WTC11 (cell line): ENCODE measurements around the gene COL27A1. TPM values are rescaled to one million over a fixed set of nuclear protein-coding genes. Genes with fewer than 3 reads are reported as not detected.

Experiments
- ATAC-seq: fragments of 200-7000 bp; cut with Tn5 transposase; 2 replicates; pipeline ENCODE4 v1.10.0; 2021; ENCODE audit warnings: mild to moderate bottlenecking, moderate library complexity
- CTCF ChIA-PET: fragments of 300-600 bp; sonication (Branson Sonifier 250); formaldehyde crosslinking; loops from one replicate; lab custom pipeline; 2021; ENCODE audit warnings: antibody characterized with exemption; lab: Charles Lee
- POLR2A ChIA-PET: fragments of 350-600 bp; sonication (Branson Sonifier 250); formaldehyde crosslinking; loops from one replicate; lab custom pipeline; 2021; ENCODE audit warnings: antibody characterized with exemption; lab: Charles Lee
- DNase-seq: peaks from one replicate; pipeline ENCODE4 v3.0.0; 2021; ENCODE audit warnings: low spot score
- H3K27ac Mint-ChIP-seq: 2 replicates; pipeline ENCODE4 v1.8.0; 2021; ENCODE audit warnings: mixed read lengths
- H3K27me3 Mint-ChIP-seq: 2 replicates; pipeline ENCODE4 v1.8.0; 2021; ENCODE audit warnings: low read depth, mild to moderate bottlenecking, moderate library complexity, mixed read lengths
- H3K36me3 Mint-ChIP-seq: 2 replicates; pipeline ENCODE4 v1.8.0; 2021; ENCODE audit warnings: mixed read lengths
- H3K4me1 Mint-ChIP-seq: 2 replicates; pipeline ENCODE4 v1.8.0; 2022; ENCODE audit warnings: mixed read lengths
- H3K4me3 Mint-ChIP-seq: 2 replicates; pipeline ENCODE4 v1.8.0; 2021; ENCODE audit warnings: mild to moderate bottlenecking, moderate library complexity, mixed read lengths
- H3K9me3 Mint-ChIP-seq: 2 replicates; pipeline ENCODE4 v1.8.0; 2021; ENCODE audit warnings: mixed read lengths
- CREB1 ChIP-seq: sonication (generic); formaldehyde crosslinking; IDR thresholded peaks from 2 replicates; pipeline ENCODE4 v1.8.0; 2023; ENCODE audit warnings: mild to moderate bottlenecking, missing genetic modification reagents
- E2F5 ChIP-seq: sonication (generic); formaldehyde crosslinking; IDR thresholded peaks from 2 replicates; pipeline ENCODE4 v1.8.1; 2022; ENCODE audit warnings: mild to moderate bottlenecking, moderate library complexity, missing genetic modification reagents
- EMX1 ChIP-seq: fragments of 250-450 bp; sonication (Bioruptor Pico); IDR thresholded peaks from 2 replicates; pipeline ENCODE4 v1.8.0; 2021; ENCODE audit warnings: mild to moderate bottlenecking
- FOXP1 ChIP-seq: sonication (generic); formaldehyde crosslinking; IDR thresholded peaks from 2 replicates; pipeline ENCODE4 v1.8.0; 2022; ENCODE audit warnings: missing genetic modification reagents, mild to moderate bottlenecking, moderate library complexity, borderline replicate concordance
- GTF2I ChIP-seq: fragments of 250-450 bp; sonication (Bioruptor Pico); conservative IDR thresholded peaks from 2 replicates; pipeline ENCODE4 v1.4.0; 2021; ENCODE audit warnings: mild to moderate bottlenecking
- HMGXB4 ChIP-seq: sonication (generic); formaldehyde crosslinking; IDR thresholded peaks from 2 replicates; pipeline ENCODE4 v1.8.1; 2023; ENCODE audit warnings: mild to moderate bottlenecking, moderate library complexity, missing genetic modification reagents
- IRF2 ChIP-seq: sonication (generic); formaldehyde crosslinking; IDR thresholded peaks from 2 replicates; pipeline ENCODE4 v1.8.0; 2022; ENCODE audit warnings: low read depth, missing genetic modification reagents, borderline replicate concordance
- KAT7 ChIP-seq: sonication (generic); formaldehyde crosslinking; IDR thresholded peaks from 2 replicates; pipeline ENCODE4 v1.8.1; 2023; ENCODE audit warnings: missing genetic modification reagents, mild to moderate bottlenecking, borderline replicate concordance
- NFYB ChIP-seq: sonication (generic); formaldehyde crosslinking; conservative IDR thresholded peaks from 2 replicates; pipeline ENCODE4 v1.8.0; 2022; ENCODE audit warnings: low read depth, missing genetic modification reagents
- PRRX2 ChIP-seq: fragments of 250-450 bp; sonication (Bioruptor Pico); IDR thresholded peaks from 2 replicates; pipeline ENCODE4 v1.8.0; 2021; ENCODE audit warnings: mild to moderate bottlenecking
- SMAD4 ChIP-seq: sonication (generic); formaldehyde crosslinking; IDR thresholded peaks from 2 replicates; pipeline ENCODE4 v1.8.0; 2022; ENCODE audit warnings: mild to moderate bottlenecking, missing genetic modification reagents
- ZBTB43 ChIP-seq: sonication (generic); formaldehyde crosslinking; IDR thresholded peaks from 2 replicates; pipeline ENCODE4 v1.8.1; 2023; ENCODE audit warnings: mild to moderate bottlenecking, missing genetic modification reagents
- ZNF219 ChIP-seq: sonication (generic); formaldehyde crosslinking; IDR thresholded peaks from 2 replicates; pipeline ENCODE4 v1.8.0; 2023; ENCODE audit warnings: missing genetic modification reagents, mild to moderate bottlenecking, borderline replicate concordance
- ZNF263 ChIP-seq: sonication (generic); formaldehyde crosslinking; IDR thresholded peaks from 2 replicates; pipeline ENCODE4 v1.8.1; 2022; ENCODE audit warnings: low read depth, mild to moderate bottlenecking, moderate library complexity, missing genetic modification reagents
- ZNF671 ChIP-seq: fragments of 250-450 bp; sonication (Bioruptor Pico); IDR thresholded peaks from 2 replicates; pipeline ENCODE4 v1.8.0; 2021; ENCODE audit warnings: mild to moderate bottlenecking
- total RNA-seq: library from RNA; stranded (reverse); gene quantifications from 3 replicates; pipeline ENCODE4 v1.2.3, GENCODE V29; 2021
- TF ChIP-seq, protein P1 (sequence below): sonication (generic); formaldehyde crosslinking; IDR thresholded peaks from 2 replicates; pipeline ENCODE4 v1.8.0; 2023; ENCODE audit warnings: missing genetic modification reagents, mild to moderate bottlenecking, borderline replicate concordance
- TF ChIP-seq, protein P2 (sequence below): sonication (generic); formaldehyde crosslinking; IDR thresholded peaks from 2 replicates; pipeline ENCODE4 v1.8.1; 2023; ENCODE audit warnings: mild to moderate bottlenecking, missing genetic modification reagents
- TF ChIP-seq, protein P3 (sequence below): sonication (generic); formaldehyde crosslinking; conservative IDR thresholded peaks from 2 replicates; pipeline ENCODE4 v1.8.1; 2022; ENCODE audit warnings: mild to moderate bottlenecking, missing genetic modification reagents

COL27A1 gene
- total RNA-seq, 1 experiment from 2014 or later, result 47.5 TPM

- TF ChIP-seq EMX1 (CRISPR knock-in tag), result no peak
Measured at GRCh38 chr9:114130624-114131277, 24.6 kb upstream of the COL27A1 start (continued).

- CTCF ChIA-PET, result interaction anchor here (1.0 to 2.7 kb wide), 3 partner anchors 24 to 50 kb away, joined by 3 to 12 read pairs (median 4); partner anchors contain the start of gene KIF12
Measured at GRCh38 chr9:114131808-114132549, 23.4 kb upstream of the COL27A1 start.

More at GRCh38 chr9:114131808-114132549, 23.4 kb upstream of the COL27A1 start:
- TF ChIP-seq FOXP1, result no peak
- TF ChIP-seq HMGXB4 (CRISPR knock-in tag), result no peak
- TF ChIP-seq GTF2I (CRISPR knock-in tag), result no peak
- no peak for TF ChIP-seq PRRX2 (CRISPR knock-in tag)
- no peak for TF ChIP-seq NFYB (CRISPR knock-in tag)
- TF ChIP-seq ZNF219 (CRISPR knock-in tag), result no peak
- TF ChIP-seq, protein P1, sequence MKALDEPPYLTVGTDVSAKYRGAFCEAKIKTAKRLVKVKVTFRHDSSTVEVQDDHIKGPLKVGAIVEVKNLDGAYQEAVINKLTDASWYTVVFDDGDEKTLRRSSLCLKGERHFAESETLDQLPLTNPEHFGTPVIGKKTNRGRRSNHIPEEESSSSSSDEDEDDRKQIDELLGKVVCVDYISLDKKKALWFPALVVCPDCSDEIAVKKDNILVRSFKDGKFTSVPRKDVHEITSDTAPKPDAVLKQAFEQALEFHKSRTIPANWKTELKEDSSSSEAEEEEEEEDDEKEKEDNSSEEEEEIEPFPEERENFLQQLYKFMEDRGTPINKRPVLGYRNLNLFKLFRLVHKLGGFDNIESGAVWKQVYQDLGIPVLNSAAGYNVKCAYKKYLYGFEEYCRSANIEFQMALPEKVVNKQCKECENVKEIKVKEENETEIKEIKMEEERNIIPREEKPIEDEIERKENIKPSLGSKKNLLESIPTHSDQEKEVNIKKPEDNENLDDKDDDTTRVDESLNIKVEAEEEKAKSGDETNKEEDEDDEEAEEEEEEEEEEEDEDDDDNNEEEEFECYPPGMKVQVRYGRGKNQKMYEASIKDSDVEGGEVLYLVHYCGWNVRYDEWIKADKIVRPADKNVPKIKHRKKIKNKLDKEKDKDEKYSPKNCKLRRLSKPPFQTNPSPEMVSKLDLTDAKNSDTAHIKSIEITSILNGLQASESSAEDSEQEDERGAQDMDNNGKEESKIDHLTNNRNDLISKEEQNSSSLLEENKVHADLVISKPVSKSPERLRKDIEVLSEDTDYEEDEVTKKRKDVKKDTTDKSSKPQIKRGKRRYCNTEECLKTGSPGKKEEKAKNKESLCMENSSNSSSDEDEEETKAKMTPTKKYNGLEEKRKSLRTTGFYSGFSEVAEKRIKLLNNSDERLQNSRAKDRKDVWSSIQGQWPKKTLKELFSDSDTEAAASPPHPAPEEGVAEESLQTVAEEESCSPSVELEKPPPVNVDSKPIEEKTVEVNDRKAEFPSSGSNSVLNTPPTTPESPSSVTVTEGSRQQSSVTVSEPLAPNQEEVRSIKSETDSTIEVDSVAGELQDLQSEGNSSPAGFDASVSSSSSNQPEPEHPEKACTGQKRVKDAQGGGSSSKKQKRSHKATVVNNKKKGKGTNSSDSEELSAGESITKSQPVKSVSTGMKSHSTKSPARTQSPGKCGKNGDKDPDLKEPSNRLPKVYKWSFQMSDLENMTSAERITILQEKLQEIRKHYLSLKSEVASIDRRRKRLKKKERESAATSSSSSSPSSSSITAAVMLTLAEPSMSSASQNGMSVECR, result no peak
- no peak for TF ChIP-seq ZNF671
- TF ChIP-seq CREB1 (CRISPR knock-in tag), result no peak
- TF ChIP-seq KAT7 (CRISPR knock-in tag), result no peak
- TF ChIP-seq, protein P2, sequence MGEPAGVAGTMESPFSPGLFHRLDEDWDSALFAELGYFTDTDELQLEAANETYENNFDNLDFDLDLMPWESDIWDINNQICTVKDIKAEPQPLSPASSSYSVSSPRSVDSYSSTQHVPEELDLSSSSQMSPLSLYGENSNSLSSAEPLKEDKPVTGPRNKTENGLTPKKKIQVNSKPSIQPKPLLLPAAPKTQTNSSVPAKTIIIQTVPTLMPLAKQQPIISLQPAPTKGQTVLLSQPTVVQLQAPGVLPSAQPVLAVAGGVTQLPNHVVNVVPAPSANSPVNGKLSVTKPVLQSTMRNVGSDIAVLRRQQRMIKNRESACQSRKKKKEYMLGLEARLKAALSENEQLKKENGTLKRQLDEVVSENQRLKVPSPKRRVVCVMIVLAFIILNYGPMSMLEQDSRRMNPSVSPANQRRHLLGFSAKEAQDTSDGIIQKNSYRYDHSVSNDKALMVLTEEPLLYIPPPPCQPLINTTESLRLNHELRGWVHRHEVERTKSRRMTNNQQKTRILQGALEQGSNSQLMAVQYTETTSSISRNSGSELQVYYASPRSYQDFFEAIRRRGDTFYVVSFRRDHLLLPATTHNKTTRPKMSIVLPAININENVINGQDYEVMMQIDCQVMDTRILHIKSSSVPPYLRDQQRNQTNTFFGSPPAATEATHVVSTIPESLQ (CRISPR knock-in tag), result no peak
- TF ChIP-seq E2F5, result no peak
- TF ChIP-seq, protein P3, sequence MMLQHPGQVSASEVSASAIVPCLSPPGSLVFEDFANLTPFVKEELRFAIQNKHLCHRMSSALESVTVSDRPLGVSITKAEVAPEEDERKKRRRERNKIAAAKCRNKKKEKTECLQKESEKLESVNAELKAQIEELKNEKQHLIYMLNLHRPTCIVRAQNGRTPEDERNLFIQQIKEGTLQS, result no peak
- no peak for TF ChIP-seq SMAD4 (CRISPR knock-in tag)
- no peak for TF ChIP-seq ZNF263 (CRISPR knock-in tag)
- no peak for TF ChIP-seq ZBTB43 (CRISPR knock-in tag)
- no peak for TF ChIP-seq IRF2 (CRISPR knock-in tag)
- TF ChIP-seq, all 79 proteins: peak for 0
- H3K27me3 Mint-ChIP-seq, result peaks cover 56% of the 10 kb centered on the region
- peaks cover 10% of the 10 kb centered on the region for H3K4me1 Mint-ChIP-seq
- H3K4me3 Mint-ChIP-seq, result no peak overlapping the region
- H3K27ac Mint-ChIP-seq, result no peak overlapping the region
- H3K9me3 Mint-ChIP-seq, result 0 out of 2 replicates have a peak, but pooled peaks cover 5% of the 10 kb centered on the region
- no peak; the same call in 1 of the 2 replicates for ATAC-seq
- no peak for DNase-seq
- H3K36me3 Mint-ChIP-seq, result no peaks in the 10 kb centered on the region
- POLR2A ChIA-PET, result no interaction called here
